Measurements from ENCODE around the gene HAP1.
"Not testable (repeated sequence)": the region's sequence is repeated elsewhere in the genome, so short reads cannot be mapped to it uniquely, and the experiment has no call there.

Gene HAP1

GRCh38 chr17:41688641-41689496 lies 45.6 kb downstream of the HAP1 start, which contains the start of gene EIF1:
TSS of gene EIF1 (plus strand) at chr17:41688885. CDS start at chr17:41689039, 154 bp downstream.
- DNase-seq = peak; percentile 100

GRCh38 chr17:41687828-41688640 lies 46.4 kb downstream of the HAP1 start:
- DNase-seq = peak; percentile 61

- no peak for DNase-seq
Observed at GRCh38 chr17:41686281-41686680, 48.2 kb downstream of the HAP1 start.

GRCh38 chr17:41685753-41686152 lies 48.7 kb downstream of the HAP1 start:
- not testable (repeated sequence) for DNase-seq

- peak; percentile 59 for DNase-seq
Observed at GRCh38 chr17:41684035-41684434, 50.4 kb downstream of the HAP1 start.

GRCh38 chr17:41683441-41684007 lies 50.9 kb downstream of the HAP1 start:
- DNase-seq = peak; percentile 56

- no peak for DNase-seq
Observed at GRCh38 chr17:41682631-41683030, 51.8 kb downstream of the HAP1 start.

- no peak for DNase-seq
Observed at GRCh38 chr17:41681776-41682175, 52.7 kb downstream of the HAP1 start.

- DNase-seq = no peak
Observed at GRCh38 chr17:41680426-41681040, 53.9 kb downstream of the HAP1 start.

GRCh38 chr17:41679740-41680425 lies 54.6 kb downstream of the HAP1 start:
- DNase-seq = no peak

- peak; percentile 58 for DNase-seq
Observed at GRCh38 chr17:41678907-41679739, 55.3 kb downstream of the HAP1 start.

GRCh38 chr17:41678411-41678906 lies 56.0 kb downstream of the HAP1 start:
- DNase-seq = peak; percentile 66

GRCh38 chr17:41676058-41676419 lies 58.4 kb downstream of the HAP1 start:
- no peak for DNase-seq

GRCh38 chr17:41675157-41676057 lies 59.0 kb downstream of the HAP1 start:
- not testable (repeated sequence) for DNase-seq
